Endothelial cell of umbilical vein (primary cell): Measurements from ENCODE around the gene OPCML. TPM values are rescaled to one million over a fixed set of nuclear protein-coding genes. Genes with fewer than 3 reads are reported as not detected.

Experiments
- BruUV-seq: library from RNA; stranded (reverse); fragments of 400-500 nt; replicated peaks from 2 replicates; lab custom pipeline; 2021; lab: Mats Ljungman, UMichigan
- CTCF ChIA-PET: fragments of 300-600, 350-600 bp; sonication (Branson Sonifier 250); formaldehyde crosslinking; loops from one replicate; lab custom pipeline; 2021; ENCODE audit warnings: antibody characterized with exemption, inconsistent platforms; lab: Charles Lee
- POLR2A ChIA-PET: fragments of 300-600, 350-600 bp; sonication (Branson Sonifier 250); formaldehyde crosslinking; loops from one replicate; lab custom pipeline; 2021; ENCODE audit warnings: antibody characterized with exemption, inconsistent platforms; lab: Charles Lee
- DNase-seq: peaks from one replicate; pipeline ENCODE4 v3.0.0-alpha.2; 2011; ENCODE audit warnings: low read depth, low spot score
- FAIRE-seq: peaks from 2 replicates; lab custom pipeline; 2011; peaks lifted over from hg19 to GRCh38; lab: Jason Lieb, UNC
- H2AFZ ChIP-seq: 2 replicates; pipeline ENCODE4 v1.6.0; 2012; ENCODE audit warnings: low read depth, low read length, control low read depth, inconsistent platforms
- H3K27ac ChIP-seq: 2 replicates; pipeline ENCODE4 v1.5.1; 2011; ENCODE audit warnings: low read depth, mild to moderate bottlenecking, control low read depth, low read length, moderate library complexity; ENCODE audit not compliant: insufficient read depth
- H3K27me3 ChIP-seq, 2 experiments: 2 replicates each; pipeline versions ENCODE4 v1.6.0 to v1.6.1; 2011; ENCODE audit warnings: low read length in 2 of 2, mixed read lengths in 1 of 2; ENCODE audit not compliant: control insufficient read depth in 2 of 2, insufficient read depth in 2 of 2
- H3K36me3 ChIP-seq, 2 experiments: 2 replicates in 1 of 2; 3 replicates in 1 of 2; pipeline ENCODE4 v1.5.1; 2011; ENCODE audit warnings: low read length in 2 of 2, mild to moderate bottlenecking in 1 of 2, moderate library complexity in 1 of 2; ENCODE audit not compliant: control insufficient read depth in 2 of 2, insufficient read depth in 2 of 2; ENCODE audit errors: extremely low read depth in 1 of 2
- H3K4me1 ChIP-seq: 3 replicates; pipeline ENCODE4 v1.5.1; 2011; ENCODE audit warnings: mild to moderate bottlenecking, low read length; ENCODE audit not compliant: control insufficient read depth, insufficient read depth; ENCODE audit errors: extremely low read depth
- H3K4me2 ChIP-seq: 2 replicates; pipeline ENCODE4 v1.6.1; 2011; ENCODE audit warnings: low read length, control low read depth, mixed read lengths; ENCODE audit not compliant: insufficient read depth
- H3K4me3 ChIP-seq, 3 experiments: fragments of 200-600 bp in 1 of 3; sonication (generic), shearing (Covaris generic) in 1 of 3; replicated peaks in 1 of 3; 2 replicates each; pipeline ENCODE4 v1.5.1; 2011 to 2016; ENCODE audit warnings: control low read depth in 3 of 3, low read length in 3 of 3, mild to moderate bottlenecking in 2 of 3, inconsistent platforms in 1 of 3, low read depth in 1 of 3, moderate library complexity in 1 of 3; ENCODE audit not compliant: insufficient read depth in 1 of 3
- H3K79me2 ChIP-seq: 2 replicates; pipeline ENCODE4 v1.6.0; 2012; ENCODE audit warnings: low read length, inconsistent platforms; ENCODE audit not compliant: control insufficient read depth, insufficient read depth
- H3K9ac ChIP-seq: replicated peaks from 2 replicates; pipeline ENCODE3; 2011; ENCODE audit warnings: low read length, control low read depth; ENCODE audit not compliant: insufficient read depth; ENCODE audit errors: extremely low read depth
- H3K9me1 ChIP-seq: replicated peaks from 3 replicates; pipeline ENCODE4 v1.6.0; 2011; ENCODE audit warnings: mild to moderate bottlenecking, low read length; ENCODE audit not compliant: control insufficient read depth, insufficient read depth; ENCODE audit errors: extremely low read depth
- H3K9me3 ChIP-seq: replicated peaks from 2 replicates; pipeline ENCODE4 v1.5.1; 2012; ENCODE audit warnings: low read length, inconsistent platforms; ENCODE audit not compliant: control insufficient read depth, insufficient read depth
- H4K20me1 ChIP-seq: replicated peaks from 2 replicates; pipeline ENCODE3; 2011; ENCODE audit warnings: mild to moderate bottlenecking, low read length; ENCODE audit not compliant: control insufficient read depth, insufficient read depth; ENCODE audit errors: extremely low read depth
- CTCF ChIP-seq, 2 donors: IDR thresholded peaks; 1 replicate in 1 of 2; 2 replicates in 1 of 2; pipeline ENCODE4 v1.5.1; 2011; ENCODE audit warnings: low read length in 2 of 2, mild to moderate bottlenecking in 2 of 2, moderate library complexity in 2 of 2, control low read depth in 1 of 2, inconsistent platforms in 1 of 2, low read depth in 1 of 2; ENCODE audit not compliant: insufficient read depth in 1 of 2; ENCODE audit errors: extremely low read depth in 1 of 2
- EZH2 ChIP-seq: IDR thresholded peaks from 2 replicates; pipeline ENCODE4 v1.6.1; 2012; ENCODE audit warnings: borderline replicate concordance, low read depth, mild to moderate bottlenecking, moderate library complexity, low read length, inconsistent platforms; ENCODE audit not compliant: severe bottlenecking
- FOS ChIP-seq: IDR thresholded peaks from 2 replicates; pipeline ENCODE4 v1.6.1; 2011; ENCODE audit warnings: mild to moderate bottlenecking, low read length, moderate library complexity, borderline replicate concordance; ENCODE audit not compliant: insufficient read depth
- GATA2 ChIP-seq: IDR thresholded peaks from 2 replicates; pipeline ENCODE4 v1.7.0; 2011; ENCODE audit warnings: low read depth, mild to moderate bottlenecking, moderate library complexity, mixed read lengths, low read length; ENCODE audit not compliant: insufficient read length, insufficient read depth
- JUN ChIP-seq: IDR thresholded peaks from 2 replicates; pipeline ENCODE4 v1.6.1; 2011; ENCODE audit warnings: borderline replicate concordance, low read depth; ENCODE audit not compliant: insufficient read length, insufficient read depth
- MAX ChIP-seq: IDR thresholded peaks from 2 replicates; pipeline ENCODE4 v1.6.1; 2011; ENCODE audit not compliant: insufficient read depth, insufficient read length
- MYC ChIP-seq: IDR thresholded peaks from one replicate; pipeline ENCODE4 v1.6.1; 2011; ENCODE audit warnings: mild to moderate bottlenecking, low read depth, low read length
- POLR2A ChIP-seq: IDR thresholded peaks from 2 replicates; pipeline ENCODE4 v1.6.1; 2012; ENCODE audit warnings: low read depth, mild to moderate bottlenecking, control low read depth, low read length
- POLR2AphosphoS5 ChIP-seq: IDR thresholded peaks from 2 replicates; pipeline ENCODE4 v1.6.1; 2012; ENCODE audit warnings: low read depth, mild to moderate bottlenecking, control low read depth, low read length, moderate library complexity; ENCODE audit not compliant: insufficient read depth
- dilution Hi-C: fragments of 300-500 bp; cut with MboI; formaldehyde crosslinking; loops from one replicate; pipeline ENCODE4 v1.15.0; 2019; ENCODE audit warnings: low sequenced_read_pairs; ENCODE audit not compliant: extremely low pct_ligation_motif_present
- intact Hi-C: fragments of 100-400 bp; cut with micrococcal nuclease; formaldehyde crosslinking; loops from one replicate; pipeline ENCODE4 v1.10.0; 2022
- polyA plus RNA-seq, 4 experiments: library from polyadenylated mRNA; depleted of rRNA in 3 of 4; stranded (reverse) in 3 of 4; unstranded in 1 of 4; fragments of >200 nt; gene quantifications; 2 replicates each; pipeline versions ENCODE4 v1.2.1 to v1.2.3, GENCODE V29; 2011 to 2012; ENCODE audit warnings: missing spikeins in 1 of 4
- total RNA-seq: library from RNA; stranded (reverse); gene quantifications from 2 replicates; pipeline ENCODE4 v1.2.3, GENCODE V29; 2021

Gene OPCML
- total and polyA plus RNA-seq, 2 donors (not counting 3 experiments of a cell fraction or from before 2014, with no cell fraction given): not detected

GRCh38 chr11:133413703-133414102 is 118.6 kb downstream of the OPCML start:
- no peaks in the 10 kb centered on the region for H3K4me1 ChIP-seq
- H3K4me3 ChIP-seq: no peak overlapping the region
- H3K9me1 ChIP-seq: no peaks in the 10 kb centered on the region
- no peak overlapping the region for H3K27ac ChIP-seq
- ChIA-PET CTCF (no interaction called here), POLR2A (no interaction called here)
- no peak for FAIRE-seq
- TF ChIP-seq EZH2 (no peak), POLR2AphosphoS5 (no peak), JUN (no peak), CTCF (IDR thresholded peaks at IDR 0.05; ENCODE audit: extremely low read depth in 1 of 2, insufficient read depth in 1 of 2, low read depth in 1 of 2, low read length in 2 of 2) (no peak), POLR2A (no peak), MAX (no peak), FOS (no peak), GATA2 (no peak), MYC (no peak)
- dilution Hi-C loops (no loop called here), intact Hi-C loops (no loop called here)
- H4K20me1 ChIP-seq: no peaks in the 10 kb centered on the region
- no peak for DNase-seq
- H3K9ac ChIP-seq: no peak overlapping the region
- H2AFZ ChIP-seq: no peak overlapping the region
- H3K79me2 ChIP-seq: no peaks in the 10 kb centered on the region
- no peak overlapping the region for H3K4me2 ChIP-seq
- H3K9me3 ChIP-seq: peaks cover 5% of the 10 kb centered on the region
- no TSS peak for BruUV-seq
- no peaks in the 10 kb centered on the region for H3K27me3 ChIP-seq
- H3K36me3 ChIP-seq: no peaks in the 10 kb centered on the region
